ENCODE data around the gene SAMD14.

Gene SAMD14

DNA sequence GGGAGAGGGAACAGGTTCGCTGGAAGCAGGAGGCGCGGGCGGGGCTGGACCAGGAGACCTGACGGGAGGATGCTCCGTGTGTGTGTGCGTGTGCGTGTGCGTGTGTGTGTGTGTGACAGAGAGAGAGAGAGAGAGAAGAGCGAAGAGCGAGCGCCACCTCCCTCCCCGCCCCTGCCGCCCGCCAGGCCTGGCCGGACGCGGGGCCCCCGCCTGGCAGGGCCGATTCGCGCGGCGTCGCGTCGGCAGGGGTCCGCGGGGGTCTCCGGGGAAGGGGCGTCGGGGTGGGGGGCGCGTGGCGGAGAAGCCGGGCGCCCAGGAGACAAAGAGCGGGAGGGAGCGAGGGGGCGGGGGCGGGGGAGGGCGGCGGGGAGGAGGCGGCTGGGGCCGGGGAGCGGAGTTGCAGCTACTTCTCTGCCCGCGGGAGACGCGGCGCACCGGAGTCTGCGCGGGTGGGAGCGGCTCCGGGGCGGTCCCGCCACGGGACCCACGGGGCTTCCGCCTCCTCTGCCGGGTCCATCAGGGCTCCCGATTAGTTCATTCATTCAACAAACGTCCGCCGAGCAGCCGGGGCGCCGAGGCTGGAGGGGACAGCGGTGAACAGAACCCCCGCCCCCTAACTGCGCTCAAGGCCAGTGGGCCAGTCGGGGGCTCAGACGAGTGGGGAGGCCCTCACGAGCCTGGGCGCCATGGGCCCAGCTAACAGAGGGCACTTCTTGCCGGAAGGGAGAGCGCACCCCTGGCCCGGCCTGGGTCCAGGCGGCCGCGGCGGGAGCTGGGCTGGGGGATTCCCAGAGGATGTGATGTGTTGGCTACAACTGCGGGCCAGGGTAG is at the start of gene SAMD14:
Gene SAMD14, minus strand, starts transcription at position 433 of the 831 bp plus-strand sequence. CDS start 5,201 bp downstream, outside the sequence.
- DNase-seq (ENCODE audit: low read depth in 4 of 4, low spot score in 1 of 4) = no peak

DNA sequence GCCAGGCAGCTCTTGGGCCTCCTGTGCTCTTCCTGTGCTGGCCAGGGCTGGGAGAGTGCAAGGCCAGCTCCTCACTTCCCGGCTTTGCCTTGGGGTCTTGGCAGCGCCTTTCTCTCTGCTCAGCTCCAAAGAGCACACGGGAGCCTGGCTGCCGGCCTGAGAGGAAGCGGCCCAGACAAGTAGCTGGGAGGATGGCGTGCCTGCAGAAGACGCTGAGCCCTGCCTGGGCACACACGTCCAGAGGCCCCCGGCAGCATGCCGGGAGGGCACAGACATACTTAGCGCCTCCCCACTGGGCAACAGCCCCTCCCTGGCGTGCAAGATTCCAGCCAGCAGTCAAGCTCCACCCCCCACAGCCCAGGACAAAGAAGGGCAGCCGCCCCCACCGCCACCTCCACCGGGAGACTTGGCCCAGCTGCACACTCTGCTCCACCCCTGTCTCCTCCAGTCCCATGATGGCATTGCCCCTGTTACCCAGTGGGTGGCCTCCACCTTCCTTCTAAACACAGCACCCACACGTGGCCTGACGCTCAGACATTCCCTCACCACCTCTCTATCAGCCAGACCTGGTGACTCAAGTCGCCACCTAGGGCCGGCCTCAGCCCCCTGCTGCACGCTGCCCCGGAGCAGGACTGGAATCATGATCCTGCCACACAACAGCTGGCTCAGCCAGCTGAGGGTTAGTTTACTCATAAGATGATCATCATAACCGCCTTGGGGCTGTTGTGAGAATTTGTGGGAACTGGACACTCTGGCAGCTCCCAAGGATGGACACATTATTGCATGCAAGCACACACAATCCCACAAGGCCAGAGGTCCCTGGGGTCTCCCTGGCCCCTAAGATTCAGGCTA is 48.2 kb upstream of the SAMD14 start:
- DNase-seq (ENCODE audit: low read depth in 4 of 4, low spot score in 1 of 4) = peak in 1 of 4 experiments; percentile 30

DNA sequence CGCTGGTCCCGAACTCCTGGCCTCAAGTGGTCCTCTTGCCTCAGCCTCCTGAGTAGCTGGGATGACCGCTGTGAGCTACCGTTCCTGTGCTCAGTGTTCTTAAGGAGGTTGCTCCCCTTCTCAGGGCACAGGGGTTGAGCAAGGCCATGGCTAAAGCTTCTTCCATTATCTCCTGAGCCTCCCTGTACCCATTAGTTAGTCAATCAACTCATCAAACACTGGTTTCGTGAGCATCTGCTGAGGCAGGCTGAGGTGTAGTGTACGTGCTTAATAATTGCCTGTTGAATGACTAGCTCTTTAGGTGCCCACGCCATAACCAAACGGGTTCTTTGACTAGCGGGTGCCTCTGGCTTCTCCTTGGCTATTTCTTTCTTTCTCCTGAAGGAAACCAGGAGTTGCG is 47.5 kb upstream of the SAMD14 start:
- no peak for DNase-seq (ENCODE audit: low read depth in 4 of 4, low spot score in 1 of 4)

DNA sequence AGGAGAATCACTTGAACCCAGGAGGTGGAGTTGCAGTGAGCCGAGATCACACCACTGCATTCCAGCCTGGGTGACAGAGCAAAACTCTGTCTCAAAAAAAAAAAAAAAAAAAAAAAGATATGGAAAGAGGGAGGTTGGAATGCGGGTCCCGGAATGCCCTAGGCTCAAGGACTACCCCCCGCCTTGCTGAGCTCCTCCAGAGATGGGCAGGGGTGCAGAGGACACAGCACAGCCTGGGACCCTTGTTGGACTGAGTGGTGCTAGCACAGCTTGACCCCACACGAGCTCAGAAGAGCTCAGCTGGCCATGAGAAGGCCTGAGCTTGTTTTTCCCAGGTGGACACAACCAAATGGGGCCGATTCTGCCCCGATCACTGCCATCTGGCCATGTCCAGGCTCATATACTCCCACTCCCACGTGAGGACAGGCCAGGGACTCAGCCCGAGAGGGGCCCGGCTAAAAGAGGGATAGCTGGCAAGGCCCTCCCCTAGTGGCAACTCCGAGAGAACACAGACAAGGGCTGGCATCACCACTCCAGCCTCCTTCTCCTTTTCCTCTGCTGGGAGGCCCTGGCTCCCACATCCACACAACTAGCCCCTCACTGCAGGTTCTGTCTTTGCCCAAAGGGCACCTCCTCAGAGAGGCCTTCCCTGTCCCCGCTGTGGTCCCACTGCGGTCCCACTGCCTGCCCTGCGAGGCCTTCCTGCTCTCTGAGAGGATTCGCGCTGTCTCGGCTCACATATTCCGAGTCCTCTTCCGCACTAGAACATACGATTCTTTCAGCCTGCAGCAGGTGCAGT is 46.8 kb upstream of the SAMD14 start:
- no peak for DNase-seq (ENCODE audit: low read depth in 4 of 4, low spot score in 1 of 4)

- no peak for DNase-seq (ENCODE audit: low read depth in 4 of 4, low spot score in 1 of 4)
These were observed 45.3 kb upstream of the SAMD14 start for GRCh38 chr17:50175035-50175807.

DNA sequence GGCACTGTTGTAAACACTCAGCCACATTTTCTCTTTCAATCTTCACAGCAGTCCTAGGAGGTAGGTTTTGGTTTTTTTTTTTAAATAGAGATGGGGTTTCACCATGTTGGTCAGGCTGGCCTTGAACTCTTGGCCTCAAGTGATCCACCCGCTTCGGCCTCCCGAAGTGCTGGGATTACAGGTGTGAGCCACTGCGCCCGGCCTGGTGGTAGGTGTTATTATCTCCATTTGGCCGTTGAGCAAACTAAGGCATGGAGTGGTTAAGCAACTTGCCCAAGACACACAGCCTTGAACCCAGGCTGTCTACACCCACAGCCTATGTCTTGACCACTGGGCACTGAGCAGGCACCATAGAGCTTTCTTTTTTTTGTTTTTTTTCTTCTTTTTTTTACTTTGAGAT is 44.5 kb upstream of the SAMD14 start:
- no peak for DNase-seq (ENCODE audit: low read depth in 4 of 4, low spot score in 1 of 4)

GRCh38 chr17:50173335-50173941 is 43.5 kb upstream of the SAMD14 start:
- DNase-seq (ENCODE audit: low read depth in 4 of 4, low spot score in 1 of 4) = no peak

GRCh38 chr17:50172936-50173334 is 43.0 kb upstream of the SAMD14 start:
- DNase-seq (ENCODE audit: low read depth in 4 of 4, low spot score in 1 of 4) = no peak

DNA sequence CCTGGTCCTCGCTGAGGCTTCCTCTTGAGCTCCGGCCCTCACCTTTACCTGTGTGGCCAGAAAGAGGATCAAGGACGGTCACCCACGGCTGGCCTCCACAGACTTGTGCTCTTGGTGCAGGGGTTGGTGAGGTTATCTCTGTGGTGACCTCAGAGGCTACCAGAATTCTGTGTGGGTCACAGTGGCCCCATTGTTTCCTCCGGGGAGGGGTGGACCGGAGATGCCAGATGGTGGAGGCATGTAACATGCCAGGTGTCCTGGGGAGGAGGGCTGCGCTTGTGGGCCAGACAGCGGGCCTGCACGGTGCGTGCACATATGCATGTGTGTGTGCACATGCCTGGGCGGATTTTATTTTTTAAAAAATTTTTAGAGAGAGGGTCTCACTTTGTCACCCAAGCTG is 42.2 kb upstream of the SAMD14 start:
- DNase-seq (ENCODE audit: low read depth in 4 of 4, low spot score in 1 of 4) = no peak

- no peak for DNase-seq (ENCODE audit: low read depth in 4 of 4, low spot score in 1 of 4)
These were observed 41.6 kb upstream of the SAMD14 start for GRCh38 chr17:50171371-50172071.

GRCh38 chr17:50170662-50171370 is 40.9 kb upstream of the SAMD14 start:
- no peak for DNase-seq (ENCODE audit: low read depth in 4 of 4, low spot score in 1 of 4)

- no peak for DNase-seq (ENCODE audit: low read depth in 4 of 4, low spot score in 1 of 4)
These were observed 40.0 kb upstream of the SAMD14 start for GRCh38 chr17:50169881-50170459.

- peak in 1 of 4 experiments; percentile 19 for DNase-seq (ENCODE audit: low read depth in 4 of 4, low spot score in 1 of 4)
These were observed 39.3 kb upstream of the SAMD14 start for GRCh38 chr17:50169121-50169764.

DNA sequence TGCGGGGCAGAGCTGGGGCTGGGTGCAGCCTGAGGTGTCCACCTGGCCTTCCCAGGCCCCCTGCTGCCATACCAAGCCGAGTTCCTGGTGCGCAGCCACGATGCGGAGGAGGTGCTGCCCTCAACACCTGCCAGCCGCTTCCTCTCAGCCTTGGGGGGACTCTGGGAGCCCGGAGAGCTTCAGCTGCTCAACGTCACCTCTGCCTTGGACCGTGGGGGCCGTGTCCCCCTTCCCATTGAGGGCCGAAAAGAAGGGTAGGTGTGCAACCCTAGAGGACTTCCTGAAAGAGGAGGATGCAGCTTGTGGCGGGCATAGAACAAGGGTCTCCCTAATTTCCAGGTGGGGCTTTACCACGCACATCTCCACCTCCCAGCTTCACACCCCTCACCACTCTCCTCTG is 38.4 kb upstream of the SAMD14 start:
- no peak for DNase-seq (ENCODE audit: low read depth in 4 of 4, low spot score in 1 of 4)

DNA sequence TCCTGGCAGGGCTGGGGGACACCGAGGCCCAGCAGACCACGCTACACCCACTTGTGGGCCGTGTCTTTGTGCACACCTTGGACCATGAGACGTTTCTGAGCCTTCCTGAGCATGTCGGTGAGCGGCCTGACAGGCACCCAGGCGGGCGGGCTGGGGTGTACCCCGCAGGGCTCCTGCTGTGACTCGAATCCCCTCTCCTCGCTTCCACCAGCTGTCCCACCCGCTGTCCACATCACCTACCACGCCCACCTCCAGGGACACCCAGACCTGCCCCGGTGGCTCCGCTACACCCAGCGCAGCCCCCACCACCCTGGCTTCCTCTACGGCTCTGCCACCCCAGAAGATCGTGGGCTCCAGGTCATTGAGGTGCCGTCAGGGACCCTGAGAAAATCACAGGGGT is 37.4 kb upstream of the SAMD14 start:
- DNase-seq (ENCODE audit: low read depth in 4 of 4, low spot score in 1 of 4) = no peak

DNA sequence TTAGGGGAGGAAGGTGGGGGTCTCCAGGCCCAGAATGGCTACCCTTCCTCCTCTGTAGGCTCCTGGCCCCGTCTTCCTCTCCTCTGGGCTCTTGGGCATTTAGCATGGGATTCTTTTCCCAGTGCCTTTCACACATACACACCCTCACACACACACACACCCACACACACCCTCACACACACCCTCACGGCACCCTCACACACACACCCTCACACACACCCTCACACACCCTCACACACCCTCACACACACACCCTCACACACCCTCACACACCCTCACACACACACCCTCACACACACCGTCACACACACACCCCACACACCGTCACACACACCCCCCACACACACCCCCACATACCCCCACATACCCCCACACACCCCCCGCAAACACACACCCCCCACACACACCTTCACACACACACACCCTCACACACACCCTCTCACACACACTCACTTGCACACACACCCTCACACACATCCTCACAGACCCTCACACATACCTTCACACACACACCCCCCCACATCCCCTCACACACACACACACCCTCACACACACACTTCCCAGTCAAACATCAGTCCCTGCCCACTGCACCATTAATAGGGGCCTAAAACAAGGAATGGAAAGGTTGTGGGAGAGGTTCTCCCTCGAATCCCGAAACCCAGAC is 36.7 kb upstream of the SAMD14 start:
- no peak for DNase-seq (ENCODE audit: low read depth in 4 of 4, low spot score in 1 of 4)

GRCh38 chr17:50165867-50166517 is 36.0 kb upstream of the SAMD14 start, which contains the start of gene SGCA:
Gene SGCA (plus strand): TSS chr17:50166005. CDS start chr17:50166041, 36 bp downstream.
- DNase-seq (ENCODE audit: low read depth in 4 of 4, low spot score in 1 of 4) = no peak

Data from stimulated activated CD4-positive, alpha-beta T cell treated with anti-CD3 and anti-CD28 coated beads, Interleukin-1b, Interleukin-23, amount 100 ng/mL, for 24 hours (primary cell).